RWPE1 (cell line): Measurements from ENCODE around the gene DDX56.

ENCODE experiments used
- CTCF ChIA-PET: fragments of 350-600 bp; sonication (Branson Sonifier 250); formaldehyde crosslinking; extraction: SDS; loops from one replicate; lab custom pipeline; 2021; lab: Yijun Ruan, JAX
- POLR2A ChIA-PET: fragments of 400-600 bp; formaldehyde crosslinking; extraction: SDS; loops from one replicate; lab custom pipeline; 2020; ENCODE audit warnings: antibody characterized with exemption; ENCODE audit not compliant: low non-redundant PET; lab: Yijun Ruan, JAX
- DNase-seq: peaks from one replicate; pipeline ENCODE4 v3.0.0; 2012; ENCODE audit warnings: low spot score
- H3K27ac ChIP-seq: fragments of 450-650 bp; 2 replicates; pipeline ENCODE4 v1.5.1; 2017
- CTCF ChIP-seq: fragments of 450-650 bp; conservative IDR thresholded peaks from 2 replicates; pipeline ENCODE4 v1.5.1; 2017; ENCODE audit warnings: low read depth, mild to moderate bottlenecking

Gene DDX56

GRCh38 chr7:44608916-44609648 lies 35.4 kb upstream of the DDX56 start:
- CTCF ChIA-PET = no interaction called here

GRCh38 chr7:44607141-44608068 lies 33.7 kb upstream of the DDX56 start:
- peak overlapping the region; percentile 95 for H3K27ac ChIP-seq
- peak; percentile 23 for DNase-seq
- no peak for TF ChIP-seq CTCF
- ChIA-PET POLR2A (interaction anchor here (0.6 to 1.1 kb wide), 3 partner anchors 14 to 152 kb away, joined by 3 to 5 read pairs (median 4); no protein-coding TSS in a partner anchor), CTCF (interaction anchor here (1.1 kb wide), 1 partner anchor 14 kb away, joined by 3 read pairs; no protein-coding TSS in a partner anchor)

More at GRCh38 chr7:44608916-44609648, 35.4 kb upstream of the DDX56 start:
- TF ChIP-seq CTCF = no peak
- DNase-seq = peak; percentile 34
- POLR2A ChIA-PET = no interaction called here
- H3K27ac ChIP-seq = peak overlapping the region; percentile 58

GRCh38 chr7:44606341-44607140 lies 32.8 kb upstream of the DDX56 start, which contains the start of gene OGDH:
Gene OGDH (plus strand): TSS chr7:44606627. CDS start chr7:44624344, 17,717 bp downstream.
- CTCF ChIA-PET = interaction anchor here (0.6 to 1.1 kb wide), 2 partner anchors 15 to 19 kb away, joined by 3 to 5 read pairs; no protein-coding TSS in a partner anchor
- POLR2A ChIA-PET = interaction anchor here (0.5 to 1.6 kb wide), 5 partner anchors 15 to 240 kb away, joined by 3 to 5 read pairs (median 4); no protein-coding TSS in a partner anchor
- DNase-seq = peak; percentile 100
- H3K27ac ChIP-seq = peak within 1 kb of the TSS; percentile 95
- TF ChIP-seq CTCF = no peak

- CTCF ChIA-PET = no interaction called here
- POLR2A ChIA-PET = interaction anchor here (0.6 to 1.6 kb wide), 2 partner anchors 33 to 34 kb away, joined by 3 to 9 read pairs; no protein-coding TSS in a partner anchor
- no peak overlapping the region for H3K27ac ChIP-seq
- no peak for TF ChIP-seq CTCF
- no peak for DNase-seq
Measured at GRCh38 chr7:44604941-44605340, 31.2 kb upstream of the DDX56 start.

- no peak for TF ChIP-seq CTCF
- no peak overlapping the region for H3K27ac ChIP-seq
- ChIA-PET CTCF (no interaction called here), POLR2A (no interaction called here)
- DNase-seq = no peak
Measured at GRCh38 chr7:44603193-44603592, 29.5 kb upstream of the DDX56 start.
